Dermis blood vessel endothelial cell (primary cell): ENCODE data around the gene PKIG. TPM values are rescaled to one million over a fixed set of nuclear protein-coding genes. Genes with fewer than 3 reads are reported as not detected.
"Not testable (repeated sequence)": the region's sequence is repeated elsewhere in the genome, so short reads cannot be mapped to it uniquely, and the experiment has no call there.

Source experiments
- DNase-seq: peaks from one replicate; pipeline ENCODE4 v3.0.0; 2010
- total RNA-seq: library from RNA; depleted of rRNA; stranded (reverse); fragments of >200 nt; gene quantifications from 2 replicates; pipeline ENCODE4 v1.2.3, GENCODE V29; 2014

The PKIG gene
- total RNA-seq, 1 donor from 2014 or later = 275 TPM

DNA sequence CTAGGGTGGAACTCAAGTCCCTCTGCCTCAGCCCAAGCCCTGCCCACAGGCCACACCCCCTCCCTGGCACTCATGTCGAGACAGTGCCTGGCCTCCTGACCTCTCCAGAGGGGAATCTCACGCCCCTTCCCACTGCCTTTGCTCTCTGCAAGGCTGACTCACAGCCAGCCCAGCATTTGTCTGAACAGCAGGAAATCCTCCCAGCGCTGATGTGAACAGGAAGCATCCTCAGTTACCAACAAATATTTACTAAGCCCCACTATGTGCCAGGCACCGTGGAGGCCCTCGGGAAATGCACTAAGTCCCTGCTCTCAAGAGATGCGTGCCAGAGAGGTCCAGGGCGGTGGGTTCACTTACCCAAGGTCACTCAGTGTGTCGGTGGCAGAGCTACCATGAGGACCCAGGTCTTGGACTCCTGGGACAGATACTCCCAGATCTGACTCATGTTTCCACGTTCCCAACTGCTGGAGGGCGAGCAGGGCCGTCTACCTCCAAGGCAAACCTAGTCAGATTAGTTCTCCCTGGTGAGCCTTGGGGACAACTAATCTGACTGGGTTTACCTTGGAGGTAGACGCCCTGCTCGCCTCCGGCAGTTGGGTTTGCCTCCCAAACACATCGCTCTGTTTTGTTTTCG is 61.3 kb downstream of the PKIG start:
- DNase-seq = peak; percentile 99

DNA sequence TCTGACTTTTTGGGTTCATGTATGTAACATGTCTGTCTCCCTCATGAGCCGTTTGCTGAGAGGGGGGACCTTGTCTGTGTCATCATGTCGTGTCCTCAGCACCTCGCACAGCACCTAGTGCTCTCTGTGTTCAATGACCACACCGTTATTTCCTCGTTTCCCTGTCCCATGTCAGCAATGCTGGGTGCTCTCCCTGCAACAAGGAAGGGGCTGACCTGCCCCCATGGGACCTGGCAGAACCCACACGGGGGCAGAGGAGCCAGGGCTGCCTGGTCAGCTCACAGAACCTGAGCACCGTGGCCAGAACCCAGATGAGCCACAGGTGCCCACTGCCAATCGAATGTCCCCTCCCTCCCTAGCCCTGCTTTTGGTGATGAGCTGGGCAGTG is 61.8 kb downstream of the PKIG start:
- DNase-seq = no peak

DNA sequence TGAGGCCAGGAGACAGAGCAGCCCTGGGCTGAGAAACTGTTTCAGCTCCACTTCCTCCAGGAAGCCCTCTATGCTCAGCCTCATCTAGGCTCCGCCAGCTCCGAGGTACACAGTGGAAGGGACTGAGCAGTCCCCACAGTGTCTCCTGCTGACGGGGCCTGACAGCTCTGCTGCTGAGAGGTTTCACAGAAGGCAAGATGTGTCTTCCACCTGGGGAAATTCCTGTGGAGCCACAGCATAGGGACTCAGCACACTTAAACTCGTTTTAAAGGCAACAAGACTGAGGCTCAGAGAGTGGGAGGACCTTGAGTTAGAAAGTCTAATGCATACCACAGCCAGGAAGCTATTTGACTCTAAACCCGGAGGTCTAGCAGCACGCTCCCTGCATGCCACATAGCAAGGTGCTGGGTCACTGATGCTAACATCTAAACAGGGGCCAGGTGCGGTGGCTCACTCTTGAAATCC is 62.3 kb downstream of the PKIG start:
- peak; percentile 43 for DNase-seq

DNA sequence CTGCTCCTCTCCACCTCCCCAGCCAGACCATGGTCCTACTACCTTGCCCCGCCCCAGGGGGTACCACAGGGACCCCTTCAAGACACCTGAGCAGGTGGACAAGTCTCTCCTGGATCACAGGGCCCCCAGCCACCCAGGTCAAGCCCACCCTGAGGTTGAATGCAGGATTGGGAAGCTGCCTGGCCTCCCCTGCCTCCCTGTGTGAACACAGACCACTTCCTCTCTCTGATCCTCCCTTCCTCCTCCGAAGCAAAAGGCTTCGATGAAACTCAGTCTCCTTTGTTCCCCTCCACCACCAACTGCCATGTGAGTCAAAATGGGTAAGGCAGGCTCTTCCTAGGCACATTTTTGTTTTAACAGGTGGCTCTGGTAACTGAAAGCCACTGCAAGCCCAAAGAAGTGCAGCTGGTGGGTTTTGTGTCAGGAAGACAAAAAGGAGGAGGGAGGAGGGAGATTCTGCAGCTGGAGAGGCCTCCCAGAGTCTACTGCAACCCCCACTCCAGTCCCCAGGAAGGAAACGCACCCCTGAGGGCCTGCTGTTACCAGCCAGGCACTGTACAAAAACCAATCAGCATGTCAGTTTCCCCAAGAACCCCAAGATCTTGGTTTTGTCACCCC is 63.8 kb downstream of the PKIG start:
- peak; percentile 70 for DNase-seq

GRCh38 chr20:44646641-44647274 is 64.4 kb downstream of the PKIG start:
- peak; percentile 73 for DNase-seq

GRCh38 chr20:44648068-44648467 is 65.7 kb downstream of the PKIG start:
- no peak for DNase-seq

DNA sequence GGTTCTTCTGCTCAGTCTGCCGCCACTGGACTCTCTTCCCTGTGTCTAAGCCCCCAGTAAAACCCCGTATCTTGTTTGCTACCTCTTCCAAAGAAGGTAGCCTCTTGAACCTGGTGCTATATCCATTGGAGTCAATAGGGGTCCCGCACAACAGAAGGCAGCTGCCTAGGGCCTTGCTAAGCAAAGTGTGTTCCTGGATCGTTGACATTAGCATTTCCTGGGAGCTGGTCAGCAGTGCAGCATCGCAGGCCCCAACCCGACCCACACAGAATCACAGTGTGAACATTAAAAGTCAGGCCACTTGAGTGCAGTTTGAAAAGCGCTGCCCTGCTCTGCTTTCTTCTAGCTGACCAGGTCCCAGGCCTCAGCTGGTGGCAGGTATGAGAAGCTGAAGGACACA is 66.2 kb downstream of the PKIG start:
- no peak for DNase-seq

- DNase-seq = no peak
Measured at GRCh38 chr20:44649126-44649525, 66.7 kb downstream of the PKIG start.

DNA sequence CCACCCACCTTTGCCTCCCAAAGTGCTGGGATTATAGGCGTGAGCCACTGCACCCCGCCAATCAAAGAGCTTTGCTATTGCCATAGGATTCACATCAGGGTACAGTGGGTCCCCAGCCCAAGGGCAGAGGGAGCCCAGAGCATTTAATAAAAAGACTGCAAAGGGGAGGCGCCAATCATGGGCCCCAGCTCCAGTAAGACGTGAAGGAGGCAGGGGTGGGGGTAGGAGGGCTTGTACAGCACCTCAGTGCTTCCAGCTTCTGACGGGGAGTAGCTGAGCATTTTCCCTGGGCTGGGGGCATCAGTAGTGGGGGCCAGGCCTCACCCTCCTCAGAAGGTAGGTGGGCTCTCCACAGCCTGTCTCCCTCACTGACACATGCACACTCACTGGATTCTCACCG is 67.6 kb downstream of the PKIG start:
- no peak for DNase-seq

- DNase-seq = no peak
Measured at GRCh38 chr20:44650771-44651433, 68.5 kb downstream of the PKIG start.

DNA sequence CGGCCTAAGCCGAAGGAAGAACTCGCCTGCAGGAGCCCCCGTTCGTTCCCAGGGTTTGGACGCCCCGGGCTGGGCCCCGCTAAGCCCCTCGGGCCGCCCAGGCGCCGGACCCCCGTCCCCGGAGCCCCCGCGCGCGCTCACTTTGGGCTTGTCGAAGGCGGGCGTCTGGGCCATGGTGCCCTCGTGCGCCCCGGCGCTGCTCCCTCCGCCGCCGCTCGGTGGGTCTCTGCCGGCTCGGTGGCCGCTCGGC is 69.0 kb downstream of the PKIG start:
- no peak for DNase-seq

- peak; percentile 67 for DNase-seq
Measured at GRCh38 chr20:44651684-44652423, 69.5 kb downstream of the PKIG start, which contains the start of gene ADA. Gene ADA (minus strand): TSS chr20:44651699. CDS start chr20:44651607, 92 bp downstream.

GRCh38 chr20:44653546-44653945 is 71.2 kb downstream of the PKIG start:
- no peak for DNase-seq

- DNase-seq = not testable (repeated sequence)
Measured at GRCh38 chr20:44654210-44654609, 71.8 kb downstream of the PKIG start.

DNA sequence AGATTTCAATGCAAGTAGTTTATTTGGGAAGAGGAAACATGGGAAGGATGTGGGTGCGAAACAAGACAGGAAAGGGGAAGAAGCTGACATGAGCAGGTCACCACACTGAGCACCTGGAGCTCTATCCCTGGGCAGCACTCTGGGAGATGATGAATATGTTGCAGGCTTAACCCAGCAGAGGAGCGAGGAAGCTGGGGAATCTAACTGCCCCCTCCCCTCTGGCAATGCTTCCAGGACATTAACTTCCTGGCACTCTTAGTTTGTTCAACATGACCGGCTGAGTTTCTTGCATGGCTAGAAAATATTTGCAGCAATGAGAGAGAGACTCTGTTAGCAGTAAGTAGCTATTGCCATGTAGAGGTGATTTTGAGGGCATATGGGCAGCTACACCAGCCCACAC is 74.1 kb downstream of the PKIG start:
- DNase-seq = peak; percentile 22

- no peak for DNase-seq
Measured at GRCh38 chr20:44657875-44658274, 75.5 kb downstream of the PKIG start.

GRCh38 chr20:44658810-44659209 is 76.4 kb downstream of the PKIG start:
- DNase-seq = no peak

GRCh38 chr20:44659931-44660330 is 77.6 kb downstream of the PKIG start:
- DNase-seq = no peak

DNA sequence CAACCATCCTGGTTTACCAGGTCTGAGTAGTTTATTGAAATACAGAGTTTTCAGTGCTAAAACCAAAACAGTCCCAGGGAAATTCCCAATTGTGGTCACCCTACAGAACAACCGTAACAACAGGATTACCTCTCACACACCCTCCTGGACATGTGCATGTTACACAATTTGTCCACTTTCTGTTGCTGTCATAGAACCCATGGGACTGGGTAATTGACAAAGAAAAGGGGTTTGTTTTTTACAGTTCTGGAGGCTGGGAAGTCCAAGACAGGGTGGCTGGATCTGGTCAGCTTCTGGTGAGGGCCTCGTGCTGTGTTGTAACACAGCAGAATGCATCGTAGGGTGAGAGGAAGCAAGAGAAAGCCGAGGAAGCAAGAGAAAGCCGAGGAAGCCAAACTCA is 78.2 kb downstream of the PKIG start:
- DNase-seq = no peak

DNA sequence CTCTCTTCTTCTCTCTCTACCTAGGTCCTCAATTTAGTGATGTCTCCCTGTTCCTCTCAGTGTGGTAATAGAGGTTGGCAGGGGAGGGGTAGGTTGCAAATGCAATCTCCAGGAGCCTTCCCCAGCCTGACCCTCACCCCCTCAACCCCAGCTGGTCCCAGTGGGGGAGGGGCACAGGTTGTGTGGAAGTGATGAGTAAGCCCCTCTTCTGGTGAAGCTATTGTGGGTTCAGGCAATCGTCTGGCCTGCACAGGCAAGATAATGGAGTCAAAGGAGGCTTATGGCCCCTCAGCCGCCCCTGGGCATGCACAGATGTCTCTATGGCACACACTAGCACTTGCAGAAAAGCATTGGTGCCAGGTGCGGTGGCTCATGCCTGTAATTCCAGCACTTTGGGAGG is 79.9 kb downstream of the PKIG start:
- DNase-seq = no peak

DNA sequence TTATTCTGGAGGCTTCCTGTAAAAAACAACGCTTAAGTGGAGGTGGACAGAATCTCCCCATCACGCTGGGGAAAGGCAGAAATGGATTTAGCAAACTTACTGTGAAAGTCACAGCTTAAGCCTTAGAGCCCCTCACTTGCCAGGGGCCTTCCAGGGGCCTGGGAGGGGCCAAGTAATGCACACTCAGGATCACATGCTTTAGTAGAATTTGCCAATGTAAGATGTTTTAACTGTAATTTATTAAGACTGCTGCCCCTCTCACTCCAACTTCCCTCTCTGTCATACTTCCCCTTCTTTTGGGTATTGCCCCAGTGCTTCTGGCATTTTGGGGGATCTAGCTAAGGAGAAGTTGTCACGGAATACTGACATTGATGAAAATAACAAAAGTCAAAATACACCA is 81.8 kb downstream of the PKIG start:
- DNase-seq = no peak

GRCh38 chr20:44666066-44666465 is 83.7 kb downstream of the PKIG start:
- no peak for DNase-seq
